Stomach smooth muscle (tissue), 2 donors: ENCODE data around the gene SKIC3.

Source experiments
- H3K27ac ChIP-seq: one replicate; pipeline ENCODE4 v1.7.0; 2013; ENCODE audit warnings: mild to moderate bottlenecking, low read length, inconsistent platforms
- H3K27me3 ChIP-seq, 2 donors: one replicate each; pipeline ENCODE4 v1.7.0; 2013; ENCODE audit warnings: low read length in 2 of 2; ENCODE audit not compliant: insufficient read depth in 2 of 2, control insufficient read depth in 1 of 2
- H3K36me3 ChIP-seq, 2 donors: one replicate each; pipeline ENCODE4 v1.7.0; 2013; ENCODE audit warnings: low read length in 2 of 2; ENCODE audit not compliant: control insufficient read depth in 2 of 2, insufficient read depth in 2 of 2
- H3K4me1 ChIP-seq: one replicate; pipeline ENCODE4 v1.7.0; 2013; ENCODE audit warnings: low read length; ENCODE audit not compliant: control insufficient read depth, insufficient read depth
- H3K4me3 ChIP-seq, 2 donors: one replicate each; pipeline ENCODE4 v1.7.0; 2013; ENCODE audit warnings: low read length in 2 of 2
- H3K9ac ChIP-seq, 2 donors: one replicate each; pipeline ENCODE4 v1.7.0; 2013; ENCODE audit warnings: low read length in 2 of 2, mild to moderate bottlenecking in 1 of 2
- H3K9me3 ChIP-seq, 2 donors: one replicate each; pipeline ENCODE4 v1.7.0; 2013; ENCODE audit warnings: low read length in 2 of 2; ENCODE audit not compliant: control insufficient read depth in 2 of 2
- donor health status: healthy.
- donor health status: Pancreatic carcinoma.

The SKIC3 gene

DNA sequence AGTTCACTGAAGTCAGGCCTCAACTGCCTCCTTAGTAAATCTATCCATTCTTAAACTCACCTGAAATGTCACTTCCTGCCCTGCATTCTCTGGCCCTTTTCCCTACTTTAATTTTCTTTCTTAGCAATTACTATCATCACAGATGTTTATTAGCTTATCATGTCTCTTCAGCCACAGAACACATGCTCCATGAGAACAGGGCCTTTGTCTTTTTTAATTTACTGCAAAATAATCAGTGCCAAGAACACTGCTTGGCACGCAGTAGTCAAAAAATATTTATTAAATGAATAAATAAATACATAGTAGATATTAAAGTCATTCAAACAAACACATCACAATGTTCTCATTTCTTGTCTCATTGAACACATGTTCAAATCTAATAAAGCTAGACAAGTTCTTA is 46.2 kb downstream of the SKIC3 start:
- no peak overlapping the region for H3K9ac ChIP-seq
- H3K4me3 ChIP-seq = no peak overlapping the region
- peaks cover 17 to 32% of the 10 kb centered on the region in 2 donors for H3K36me3 ChIP-seq
- H3K9me3 ChIP-seq = no peaks in the 10 kb centered on the region
- H3K27me3 ChIP-seq = no peaks in the 10 kb centered on the region
- no peak overlapping the region for H3K27ac ChIP-seq
- no peaks in the 10 kb centered on the region for H3K4me1 ChIP-seq
